Astrocyte of the cerebellum (primary cell): ENCODE measurements around the gene IFT122.

Experiments
- DNase-seq: peaks from one replicate; pipeline ENCODE4 v3.0.0-alpha.2; 2011; ENCODE audit warnings: low read depth
- H3K4me3 ChIP-seq: 2 replicates; pipeline ENCODE4 v1.5.1; 2011; ENCODE audit warnings: mild to moderate bottlenecking, low read depth, low read length, moderate library complexity
- in situ Hi-C: cut with HindIII; loops from 2 replicates; pipeline ENCODE4 v1.10.0; 2017; ENCODE audit warnings: low sequenced_read_pairs
- TF ChIP-seq, protein P1 (sequence below): IDR thresholded peaks from 2 replicates; pipeline ENCODE4 v1.5.1; 2012; ENCODE audit warnings: low read length, low read depth, moderate library complexity, mild to moderate bottlenecking; ENCODE audit errors: missing control alignments

The IFT122 gene

DNA sequence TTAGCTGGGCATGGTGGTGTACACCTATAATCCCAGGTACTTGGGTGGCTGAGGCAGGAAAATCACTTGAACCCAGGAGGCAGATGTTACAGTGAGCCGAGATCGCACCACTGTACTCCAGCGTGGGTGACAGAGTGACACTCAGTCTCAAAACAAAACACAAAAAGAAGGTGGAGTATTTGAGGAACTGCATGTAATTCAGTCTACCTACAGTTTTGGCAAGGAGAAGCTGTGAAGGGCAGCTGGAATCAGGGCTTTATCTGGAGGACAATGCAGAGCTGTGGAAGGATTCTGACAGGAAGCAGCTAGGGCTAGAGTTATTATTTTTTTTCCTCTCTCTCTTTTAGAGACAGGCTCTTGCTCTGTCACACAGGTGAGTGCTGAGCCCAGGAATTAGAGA is 109.8 kb downstream of the IFT122 start:
- in situ Hi-C loops: no loop called here
- no peak overlapping the region for H3K4me3 ChIP-seq
- no peak for DNase-seq
- TF ChIP-seq, protein P1, sequence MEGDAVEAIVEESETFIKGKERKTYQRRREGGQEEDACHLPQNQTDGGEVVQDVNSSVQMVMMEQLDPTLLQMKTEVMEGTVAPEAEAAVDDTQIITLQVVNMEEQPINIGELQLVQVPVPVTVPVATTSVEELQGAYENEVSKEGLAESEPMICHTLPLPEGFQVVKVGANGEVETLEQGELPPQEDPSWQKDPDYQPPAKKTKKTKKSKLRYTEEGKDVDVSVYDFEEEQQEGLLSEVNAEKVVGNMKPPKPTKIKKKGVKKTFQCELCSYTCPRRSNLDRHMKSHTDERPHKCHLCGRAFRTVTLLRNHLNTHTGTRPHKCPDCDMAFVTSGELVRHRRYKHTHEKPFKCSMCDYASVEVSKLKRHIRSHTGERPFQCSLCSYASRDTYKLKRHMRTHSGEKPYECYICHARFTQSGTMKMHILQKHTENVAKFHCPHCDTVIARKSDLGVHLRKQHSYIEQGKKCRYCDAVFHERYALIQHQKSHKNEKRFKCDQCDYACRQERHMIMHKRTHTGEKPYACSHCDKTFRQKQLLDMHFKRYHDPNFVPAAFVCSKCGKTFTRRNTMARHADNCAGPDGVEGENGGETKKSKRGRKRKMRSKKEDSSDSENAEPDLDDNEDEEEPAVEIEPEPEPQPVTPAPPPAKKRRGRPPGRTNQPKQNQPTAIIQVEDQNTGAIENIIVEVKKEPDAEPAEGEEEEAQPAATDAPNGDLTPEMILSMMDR: no peak

DNA sequence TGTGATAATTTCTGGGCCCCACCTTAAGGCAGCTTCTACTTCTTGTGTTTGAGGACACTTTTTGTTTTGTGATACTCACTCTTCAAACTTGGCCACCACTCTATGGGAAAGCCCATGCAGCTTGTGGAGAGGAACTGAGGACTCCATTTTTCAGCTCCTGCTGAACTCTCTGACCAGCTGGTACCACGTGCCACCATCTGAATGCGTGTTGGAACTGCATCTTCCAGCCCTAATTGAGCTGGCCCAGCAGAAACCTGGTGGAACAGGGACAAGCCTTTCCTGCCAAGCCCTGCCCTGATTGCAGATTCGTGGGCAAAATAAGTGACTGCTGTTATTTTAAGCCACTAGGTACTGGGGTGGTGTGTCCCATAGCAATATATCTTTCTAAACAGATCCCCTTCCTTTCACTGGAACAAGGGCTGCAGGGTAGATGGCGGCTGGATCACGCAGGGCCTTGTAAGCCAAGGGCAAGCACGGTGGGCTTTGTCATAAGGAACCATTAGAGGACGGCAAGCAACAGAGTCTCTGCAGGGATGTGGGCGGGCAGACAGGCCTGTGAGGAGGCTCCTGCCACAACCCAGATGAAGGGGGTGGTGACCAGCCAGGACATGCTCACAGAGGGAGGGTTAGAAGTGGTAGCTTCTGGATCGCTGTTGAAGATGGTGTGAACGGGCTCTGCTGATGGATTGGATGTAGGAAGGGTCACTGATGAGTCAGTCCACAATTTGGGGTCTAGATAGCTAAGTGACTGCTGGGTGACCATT is 112.4 kb downstream of the IFT122 start:
- H3K4me3 ChIP-seq: no peak overlapping the region
- in situ Hi-C loops: no loop called here
- TF ChIP-seq, protein P1: no peak
- no peak for DNase-seq

DNA sequence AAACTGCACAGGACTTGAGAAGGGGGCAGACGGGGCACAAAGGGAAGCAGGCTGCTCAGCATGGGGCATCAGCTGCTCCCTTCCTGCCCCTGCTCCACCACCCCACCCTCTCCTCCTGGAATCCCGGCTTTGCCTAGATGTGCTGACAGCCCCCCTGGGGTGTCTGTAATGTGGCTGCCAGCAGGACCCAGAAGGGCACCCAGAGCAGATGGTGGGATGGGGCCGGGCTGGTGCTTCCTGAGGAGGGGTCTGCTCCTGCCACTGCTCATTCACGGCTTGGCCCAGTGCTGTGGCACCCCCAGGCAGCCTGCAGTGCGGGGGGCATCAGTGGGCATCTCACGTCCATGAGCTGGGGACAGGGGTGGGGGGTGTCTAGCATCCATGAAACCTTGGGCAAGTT is 113.1 kb downstream of the IFT122 start:
- H3K4me3 ChIP-seq: no peak overlapping the region
- TF ChIP-seq, protein P1: no peak
- in situ Hi-C loops: no loop called here
- DNase-seq: no peak

DNA sequence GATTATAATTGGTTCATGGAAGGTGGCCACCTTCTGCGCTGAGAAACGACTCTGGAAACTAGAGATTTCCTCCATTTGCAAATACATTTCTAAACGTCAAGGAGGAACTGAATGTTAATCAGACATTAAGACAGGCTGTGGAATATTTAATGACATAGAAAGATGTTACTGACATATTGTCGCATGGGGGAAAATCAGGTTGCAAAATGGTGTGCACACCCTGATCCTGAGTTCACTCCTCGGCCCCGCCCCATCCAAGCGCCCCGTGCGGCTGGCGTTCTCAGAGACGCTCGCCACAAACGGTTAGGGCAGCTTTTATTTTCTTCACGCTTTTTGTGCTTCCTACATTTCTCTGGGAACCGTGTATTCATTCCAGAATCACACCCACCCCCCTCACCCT is 113.7 kb downstream of the IFT122 start:
- TF ChIP-seq, protein P1: no peak
- no peak overlapping the region for H3K4me3 ChIP-seq
- no peak for DNase-seq
- in situ Hi-C loops: no loop called here

DNA sequence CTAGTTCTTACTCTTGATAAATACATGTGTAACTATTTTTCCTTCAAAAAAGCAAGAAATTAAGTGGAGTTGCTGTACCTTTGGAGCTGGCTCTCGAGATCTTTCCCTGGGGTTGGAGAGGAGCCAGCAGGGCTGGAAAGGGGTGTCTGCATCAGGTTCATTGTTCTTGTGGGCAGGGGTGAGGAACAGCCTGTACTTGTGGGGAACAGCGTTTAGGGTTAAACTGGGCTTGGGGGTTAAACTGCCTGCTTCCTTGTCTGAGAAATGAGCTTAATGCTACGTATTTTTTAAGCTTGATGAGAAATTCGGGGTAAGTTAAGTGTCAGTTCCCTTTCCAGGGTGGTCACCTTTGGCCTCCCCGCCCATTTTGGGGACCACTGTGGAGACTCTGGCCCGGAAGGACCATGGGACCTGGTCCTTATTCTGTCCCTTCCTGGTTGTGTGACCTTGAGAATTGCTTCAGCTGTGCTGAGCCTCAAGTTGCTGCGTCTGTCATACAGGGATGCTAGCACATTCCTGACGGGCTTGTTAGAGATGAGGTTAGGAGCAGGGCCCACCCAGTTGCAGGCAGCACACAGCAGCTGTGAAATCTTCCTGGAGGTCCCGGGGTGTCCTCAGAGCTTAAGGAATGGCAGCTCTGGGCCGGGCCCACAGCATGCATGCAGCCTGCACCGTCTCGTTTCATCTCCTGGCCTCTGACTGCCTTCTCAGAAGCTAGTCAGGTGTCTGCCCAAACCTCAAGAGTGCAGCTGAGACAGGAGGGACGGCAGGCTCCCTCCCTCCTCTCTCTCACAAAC is 114.5 kb downstream of the IFT122 start:
- no peak for DNase-seq
- in situ Hi-C loops: no loop called here
- no peak overlapping the region for H3K4me3 ChIP-seq
- TF ChIP-seq, protein P1: no peak

DNA sequence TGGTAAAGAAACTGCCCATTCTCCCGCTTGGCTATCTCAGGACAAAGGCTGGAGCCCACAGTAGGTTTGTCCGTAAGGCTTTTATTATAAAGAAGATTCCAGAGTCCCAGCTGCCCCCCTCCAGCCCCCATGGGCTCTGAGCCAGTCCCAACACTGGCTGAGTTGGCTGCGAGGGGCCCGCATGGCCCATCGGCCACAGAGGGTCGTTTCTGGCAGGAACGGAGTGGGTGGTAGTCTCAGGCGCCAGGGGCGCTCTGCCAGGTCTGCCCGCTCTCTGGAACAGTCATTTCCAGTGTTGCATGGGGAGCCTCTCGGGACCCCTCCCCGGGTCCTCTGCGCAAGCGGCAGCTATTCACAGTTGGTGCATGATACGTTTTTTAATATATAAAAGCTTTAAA is 115.1 kb downstream of the IFT122 start:
- in situ Hi-C loops: no loop called here
- TF ChIP-seq, protein P1: no peak
- no peak overlapping the region for H3K4me3 ChIP-seq
- no peak for DNase-seq
